GM19455 (cell line): ENCODE results near the gene EIF4E2.
"Not testable (repeated sequence)": the region's sequence is repeated elsewhere in the genome, so short reads cannot be mapped to it uniquely, and the experiment has no call there.

Source experiments
- ATAC-seq: cut with Tn5 transposase; IDR thresholded peaks from one replicate; pipeline ENCODE4 v1.9.1; 2021; ENCODE audit not compliant: unreplicated experiment

Gene EIF4E2

DNA sequence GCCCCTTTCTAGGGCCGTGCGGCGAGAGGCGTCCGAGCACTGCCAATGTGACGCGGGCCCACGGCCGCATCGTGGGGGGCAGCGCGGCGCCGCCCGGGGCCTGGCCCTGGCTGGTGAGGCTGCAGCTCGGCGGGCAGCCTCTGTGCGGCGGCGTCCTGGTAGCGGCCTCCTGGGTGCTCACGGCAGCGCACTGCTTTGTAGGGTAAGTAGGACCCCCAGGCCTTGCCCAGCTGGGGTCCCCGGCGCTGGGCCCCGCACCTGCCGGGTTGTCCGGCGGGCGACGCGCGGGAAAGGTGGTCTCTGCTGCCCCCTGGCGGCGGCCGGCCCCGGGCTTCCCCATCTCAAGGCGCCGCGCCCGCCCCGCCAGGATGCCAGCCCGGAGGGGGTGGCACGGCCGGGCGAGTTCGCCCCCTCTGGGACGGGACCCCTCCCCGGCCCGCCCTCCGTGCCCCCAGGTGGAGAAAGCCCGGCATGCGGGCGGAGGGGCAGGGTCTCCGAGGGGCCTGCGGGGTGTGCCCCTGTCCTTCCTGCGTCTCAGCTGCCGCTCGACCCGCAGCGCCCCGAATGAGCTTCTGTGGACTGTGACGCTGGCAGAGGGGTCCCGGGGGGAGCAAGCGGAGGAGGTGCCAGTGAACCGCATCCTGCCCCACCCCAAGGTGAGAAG lies 28.4 kb upstream of the EIF4E2 start:
- no peak for ATAC-seq

- ATAC-seq: no peak
These were observed 27.7 kb upstream of the EIF4E2 start for GRCh38 chr2:232522623-232523401.

- no peak for ATAC-seq
These were observed 27.1 kb upstream of the EIF4E2 start for GRCh38 chr2:232523402-232523681.

GRCh38 chr2:232523682-232524597 lies 26.5 kb upstream of the EIF4E2 start:
- ATAC-seq: no peak

GRCh38 chr2:232524771-232525170 lies 25.7 kb upstream of the EIF4E2 start:
- ATAC-seq: no peak

GRCh38 chr2:232525199-232525598 lies 25.3 kb upstream of the EIF4E2 start:
- no peak for ATAC-seq

- ATAC-seq: no peak
These were observed 24.6 kb upstream of the EIF4E2 start, which contains the start of gene CHRND for GRCh38 chr2:232525791-232526371. Gene CHRND, plus strand, starts transcription at chr2:232526160. Its CDS starts 56 bp downstream, at chr2:232526216.

- no peak for ATAC-seq
These were observed 24.0 kb upstream of the EIF4E2 start for GRCh38 chr2:232526372-232526941.

- no peak for ATAC-seq
These were observed 22.5 kb upstream of the EIF4E2 start for GRCh38 chr2:232527905-232528470.

- no peak for ATAC-seq
These were observed 21.6 kb upstream of the EIF4E2 start for GRCh38 chr2:232528746-232529460.

DNA sequence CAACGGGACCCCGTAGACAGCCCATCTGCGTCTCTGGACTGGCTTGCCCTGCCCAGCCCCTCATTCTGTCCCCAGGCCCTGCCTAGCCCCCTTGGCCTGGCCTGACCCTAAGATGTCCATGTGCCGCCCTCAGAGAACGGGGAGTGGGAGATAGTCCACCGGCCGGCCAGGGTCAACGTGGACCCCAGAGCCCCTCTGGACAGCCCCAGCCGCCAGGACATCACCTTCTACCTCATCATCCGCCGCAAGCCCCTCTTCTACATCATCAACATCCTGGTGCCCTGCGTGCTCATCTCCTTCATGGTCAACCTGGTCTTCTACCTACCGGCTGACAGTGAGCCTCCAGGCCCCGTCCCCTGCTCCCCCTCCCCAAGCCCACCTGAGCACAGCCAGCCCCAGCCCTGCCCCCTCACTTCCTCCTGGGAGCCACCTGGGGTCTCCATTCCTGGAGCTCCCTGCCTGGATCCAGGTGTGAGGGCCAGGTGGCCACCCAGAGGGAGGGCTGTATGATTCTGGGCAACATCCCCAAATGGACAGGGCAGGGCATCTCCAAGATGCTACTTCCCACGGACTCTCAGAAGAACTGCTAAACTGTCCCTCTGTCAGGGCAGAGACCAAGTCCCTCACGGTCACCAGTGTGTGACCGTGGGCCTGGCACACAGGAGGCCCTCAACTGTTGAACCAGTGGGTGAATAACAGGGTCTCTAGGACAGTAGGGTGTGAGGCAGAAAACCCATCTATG lies 20.5 kb upstream of the EIF4E2 start:
- ATAC-seq: no peak

DNA sequence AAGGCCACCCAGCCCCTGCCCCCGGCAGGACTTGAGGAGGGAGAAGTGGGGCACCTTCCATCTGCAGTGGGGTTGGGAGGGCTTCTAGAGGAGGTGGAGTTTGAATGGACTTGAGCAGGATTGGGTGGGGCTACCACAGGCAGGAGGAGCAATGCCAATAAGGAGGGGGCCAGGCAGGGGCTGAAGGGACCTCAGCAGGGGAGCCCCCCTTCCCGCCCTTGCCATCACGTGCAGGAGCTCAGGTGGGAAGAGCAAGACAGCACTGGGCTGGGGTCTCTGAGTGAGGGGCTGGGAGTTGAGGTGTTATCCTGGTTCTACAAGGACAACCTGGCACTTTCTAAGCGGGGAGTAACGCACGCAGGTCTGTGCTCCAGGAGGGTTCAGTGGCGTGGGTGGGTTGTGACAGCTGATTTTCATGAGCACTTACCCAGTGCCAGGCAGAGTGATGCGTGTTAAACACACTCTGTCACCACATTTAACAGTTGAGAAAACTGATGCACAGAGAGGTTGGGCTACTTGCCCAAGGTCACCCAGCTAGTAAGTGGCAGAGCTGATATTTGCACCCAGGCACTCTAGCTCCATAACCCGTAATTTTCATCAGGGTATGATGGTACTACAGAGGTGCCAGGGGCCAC lies 19.7 kb upstream of the EIF4E2 start:
- ATAC-seq: no peak

GRCh38 chr2:232532419-232532818 lies 18.1 kb upstream of the EIF4E2 start:
- ATAC-seq: no peak

GRCh38 chr2:232532821-232533220 lies 17.7 kb upstream of the EIF4E2 start:
- ATAC-seq: not testable (repeated sequence)

GRCh38 chr2:232533944-232534710 lies 16.4 kb upstream of the EIF4E2 start:
- no peak for ATAC-seq

DNA sequence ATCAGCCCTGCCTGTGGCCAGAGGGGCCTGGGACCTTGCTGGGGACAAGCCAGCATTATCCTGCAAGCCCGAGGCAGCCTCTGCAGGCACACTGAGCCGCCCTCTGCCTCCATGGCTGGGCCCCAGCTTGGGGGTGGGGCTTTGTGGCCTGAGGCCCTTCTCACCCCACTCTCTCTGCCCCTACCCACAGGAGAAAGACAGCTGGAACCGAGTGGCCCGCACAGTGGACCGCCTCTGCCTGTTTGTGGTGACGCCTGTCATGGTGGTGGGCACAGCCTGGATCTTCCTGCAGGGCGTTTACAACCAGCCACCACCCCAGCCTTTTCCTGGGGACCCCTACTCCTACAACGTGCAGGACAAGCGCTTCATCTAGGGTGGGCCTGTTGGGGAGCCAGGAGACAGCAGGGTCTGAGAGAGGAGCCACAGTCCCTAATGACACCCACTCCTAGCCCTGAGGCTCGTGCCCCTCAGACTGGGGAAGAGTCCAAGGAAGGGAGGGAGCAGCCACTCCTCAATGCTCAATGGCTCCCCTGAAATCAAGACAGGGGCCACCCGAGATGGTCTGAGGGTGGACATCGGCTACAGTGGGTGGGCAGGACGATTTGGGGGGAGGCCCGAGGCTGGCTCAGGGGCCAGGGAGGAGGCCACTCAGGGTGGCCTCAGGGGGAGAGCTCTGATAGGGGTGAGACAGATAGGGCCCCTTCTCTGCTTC lies 15.4 kb upstream of the EIF4E2 start:
- no peak for ATAC-seq

- no peak for ATAC-seq
These were observed 14.5 kb upstream of the EIF4E2 start for GRCh38 chr2:232535761-232536530.
